ENCODE data around the gene EHD4.

Gene EHD4

DNA sequence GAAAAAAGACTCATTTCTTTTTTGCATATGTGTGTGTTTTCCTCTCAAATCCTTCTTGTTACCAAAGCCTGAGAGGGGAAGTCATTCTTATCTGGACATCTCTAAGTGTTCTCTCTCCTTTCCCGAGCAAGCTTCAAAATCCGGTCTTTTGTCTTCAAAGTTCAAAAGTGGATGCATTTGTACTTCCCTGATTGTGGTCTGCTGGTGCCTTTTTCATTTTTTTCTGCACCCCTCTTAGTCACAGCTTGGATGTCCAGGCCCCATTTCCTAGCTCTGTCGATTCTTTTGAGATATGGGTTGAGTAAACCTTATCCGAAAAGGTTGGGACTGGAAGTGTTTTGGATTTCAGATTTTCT, 34.8 kb downstream of the EHD4 start:
- Mint-ChIP-seq H3K4me1 (peaks cover 31% of the 10 kb centered on the region), H3K36me3 (ENCODE audit: low read depth) (peaks cover 4% of the 10 kb centered on the region), H3K9me3 (no peaks in the 10 kb centered on the region), H3K4me3 (no peak overlapping the region), H3K27ac (no peak overlapping the region), H3K27me3 (ENCODE audit: low read depth, poor library complexity) (no peaks in the 10 kb centered on the region)
- TF ChIP-seq, protein P1, sequence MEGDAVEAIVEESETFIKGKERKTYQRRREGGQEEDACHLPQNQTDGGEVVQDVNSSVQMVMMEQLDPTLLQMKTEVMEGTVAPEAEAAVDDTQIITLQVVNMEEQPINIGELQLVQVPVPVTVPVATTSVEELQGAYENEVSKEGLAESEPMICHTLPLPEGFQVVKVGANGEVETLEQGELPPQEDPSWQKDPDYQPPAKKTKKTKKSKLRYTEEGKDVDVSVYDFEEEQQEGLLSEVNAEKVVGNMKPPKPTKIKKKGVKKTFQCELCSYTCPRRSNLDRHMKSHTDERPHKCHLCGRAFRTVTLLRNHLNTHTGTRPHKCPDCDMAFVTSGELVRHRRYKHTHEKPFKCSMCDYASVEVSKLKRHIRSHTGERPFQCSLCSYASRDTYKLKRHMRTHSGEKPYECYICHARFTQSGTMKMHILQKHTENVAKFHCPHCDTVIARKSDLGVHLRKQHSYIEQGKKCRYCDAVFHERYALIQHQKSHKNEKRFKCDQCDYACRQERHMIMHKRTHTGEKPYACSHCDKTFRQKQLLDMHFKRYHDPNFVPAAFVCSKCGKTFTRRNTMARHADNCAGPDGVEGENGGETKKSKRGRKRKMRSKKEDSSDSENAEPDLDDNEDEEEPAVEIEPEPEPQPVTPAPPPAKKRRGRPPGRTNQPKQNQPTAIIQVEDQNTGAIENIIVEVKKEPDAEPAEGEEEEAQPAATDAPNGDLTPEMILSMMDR (IDR thresholded peaks at IDR 0.05), result no peak
- DNase-seq, result no peak

GRCh38 chr15:41936649-41937567, 35.4 kb downstream of the EHD4 start:
- H3K4me1 Mint-ChIP-seq, result peaks cover 33% of the 10 kb centered on the region
- H3K27me3 Mint-ChIP-seq (ENCODE audit: low read depth, poor library complexity), result no peaks in the 10 kb centered on the region
- no peak overlapping the region for H3K27ac Mint-ChIP-seq
- no peak for DNase-seq
- no peak overlapping the region for H3K4me3 Mint-ChIP-seq
- peaks cover 4% of the 10 kb centered on the region for H3K36me3 Mint-ChIP-seq (ENCODE audit: low read depth)
- H3K9me3 Mint-ChIP-seq, result no peaks in the 10 kb centered on the region
- TF ChIP-seq, protein P1 (IDR thresholded peaks at IDR 0.05), result no peak

- DNase-seq, result no peak
- Mint-ChIP-seq H3K4me1 (peaks cover 34% of the 10 kb centered on the region), H3K27ac (no peak overlapping the region), H3K9me3 (no peaks in the 10 kb centered on the region), H3K27me3 (ENCODE audit: low read depth, poor library complexity) (no peaks in the 10 kb centered on the region), H3K4me3 (no peak overlapping the region), H3K36me3 (ENCODE audit: low read depth) (peaks cover 3% of the 10 kb centered on the region)
- TF ChIP-seq, protein P1 (IDR thresholded peaks at IDR 0.05), result no peak
Observed at GRCh38 chr15:41936155-41936554, 36.2 kb downstream of the EHD4 start.

DNA sequence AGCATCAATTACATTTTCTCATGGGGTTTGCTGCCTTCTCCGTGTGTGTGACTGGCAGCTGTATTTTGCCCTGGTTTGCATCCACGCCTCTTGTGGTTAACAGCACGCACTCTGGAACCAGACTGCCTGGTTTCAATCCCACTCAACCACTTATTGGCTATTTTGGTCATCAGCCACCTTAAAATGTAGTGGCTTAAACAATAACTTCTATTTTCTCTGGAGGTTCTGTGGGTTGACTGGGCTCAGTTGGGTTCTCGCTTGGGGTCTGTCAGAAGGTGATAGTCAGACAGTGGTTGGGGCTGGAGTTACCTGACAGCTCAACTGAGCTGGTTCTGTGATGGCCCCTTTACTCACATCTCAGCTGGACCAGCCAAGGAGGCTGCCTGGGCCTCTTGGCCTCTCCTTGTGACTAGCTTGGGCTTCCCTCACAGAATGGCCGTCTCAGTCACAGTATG, 36.8 kb downstream of the EHD4 start:
- DNase-seq, result no peak
- TF ChIP-seq, protein P1 (IDR thresholded peaks at IDR 0.05), result no peak
- Mint-ChIP-seq H3K4me3 (no peak overlapping the region), H3K36me3 (ENCODE audit: low read depth) (no peaks in the 10 kb centered on the region), H3K27me3 (ENCODE audit: low read depth, poor library complexity) (no peaks in the 10 kb centered on the region), H3K27ac (no peak overlapping the region), H3K9me3 (no peaks in the 10 kb centered on the region), H3K4me1 (peaks cover 36% of the 10 kb centered on the region)

DNA sequence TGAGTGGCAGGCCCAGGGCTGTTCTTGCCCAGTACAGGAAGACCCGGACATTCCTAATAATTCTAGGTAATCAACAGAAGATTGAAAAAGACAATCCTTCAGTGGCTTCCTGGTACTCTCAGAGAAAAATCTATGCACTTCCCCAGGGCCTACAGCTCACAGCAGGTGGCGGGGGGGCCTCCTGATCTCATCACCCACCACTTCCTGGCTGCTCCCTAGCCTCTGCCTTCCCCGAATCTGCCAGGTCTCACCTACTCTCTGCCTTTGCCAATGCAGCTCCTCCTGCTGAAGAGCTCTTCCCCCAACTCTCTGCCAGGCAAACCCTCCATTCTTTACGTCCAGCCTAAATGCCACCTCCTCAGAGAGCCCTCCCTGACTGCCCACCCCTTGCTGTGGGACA, 37.5 kb downstream of the EHD4 start:
- Mint-ChIP-seq H3K9me3 (no peaks in the 10 kb centered on the region), H3K27me3 (ENCODE audit: low read depth, poor library complexity) (no peaks in the 10 kb centered on the region), H3K4me3 (no peak overlapping the region), H3K36me3 (ENCODE audit: low read depth) (no peaks in the 10 kb centered on the region), H3K4me1 (peaks cover 41% of the 10 kb centered on the region), H3K27ac (peak overlapping the region; percentile 26)
- TF ChIP-seq, protein P1 (IDR thresholded peaks at IDR 0.05), result no peak
- no peak for DNase-seq

DNA sequence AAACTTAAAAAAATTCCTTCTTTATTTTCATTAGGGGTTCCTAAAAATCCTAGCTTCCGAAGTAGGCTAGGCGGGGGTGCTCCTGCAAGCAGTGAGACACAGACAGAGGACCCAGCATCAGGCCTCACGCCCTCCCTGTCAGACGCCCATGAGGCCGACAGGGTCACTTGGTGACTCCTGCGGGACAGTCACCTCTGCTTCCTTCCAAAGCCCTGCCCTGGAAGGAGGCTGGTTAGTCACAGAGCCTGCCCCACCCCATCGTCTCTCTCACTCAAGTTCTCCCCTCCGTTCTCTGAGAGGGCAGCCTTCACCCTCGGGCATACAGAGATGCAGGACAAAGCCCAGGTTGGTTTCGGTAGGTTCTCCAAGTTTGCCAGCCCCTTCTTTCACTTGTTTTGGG, 38.6 kb downstream of the EHD4 start:
- DNase-seq, result no peak
- TF ChIP-seq, protein P1 (IDR thresholded peaks at IDR 0.05), result no peak
- H3K4me1 Mint-ChIP-seq, result peaks cover 47% of the 10 kb centered on the region
- no peaks in the 10 kb centered on the region for H3K27me3 Mint-ChIP-seq (ENCODE audit: low read depth, poor library complexity)
- no peak overlapping the region for H3K27ac Mint-ChIP-seq
- H3K4me3 Mint-ChIP-seq, result no peak overlapping the region
- H3K9me3 Mint-ChIP-seq, result no peaks in the 10 kb centered on the region
- no peaks in the 10 kb centered on the region for H3K36me3 Mint-ChIP-seq (ENCODE audit: low read depth)
